Ishikawa (cell line): ENCODE results near the gene PAM.

Source experiments
- RAD21 ChIP-seq: IDR thresholded peaks from 2 replicates; pipeline ENCODE4 v1.6.1; 2012; ENCODE audit warnings: low read depth
- TF ChIP-seq, protein P1 (sequence below): IDR thresholded peaks from 2 replicates; pipeline ENCODE4 v1.6.1; 2012; ENCODE audit warnings: low read depth, mild to moderate bottlenecking

DNA sequence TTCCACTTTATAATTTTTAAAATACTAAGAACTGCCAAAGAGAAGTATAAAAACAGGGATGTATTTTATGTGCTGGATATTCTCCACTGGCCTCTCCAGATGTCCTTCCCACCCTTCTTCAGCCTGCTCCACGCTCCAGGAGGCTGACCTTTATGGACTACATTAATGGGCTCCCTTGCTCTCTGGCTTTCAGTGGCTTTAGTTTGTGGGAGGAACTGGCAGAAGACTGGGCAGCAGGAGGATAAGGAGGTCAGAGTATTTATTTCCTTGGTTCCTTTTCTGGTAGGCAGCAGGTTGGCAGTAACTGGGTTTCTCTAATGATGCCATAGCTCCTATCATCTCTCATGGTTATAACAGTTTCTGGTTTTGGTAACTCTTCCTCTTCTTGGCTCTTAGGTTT, 133.9 kb downstream of the PAM start:
- TF ChIP-seq, protein P1, sequence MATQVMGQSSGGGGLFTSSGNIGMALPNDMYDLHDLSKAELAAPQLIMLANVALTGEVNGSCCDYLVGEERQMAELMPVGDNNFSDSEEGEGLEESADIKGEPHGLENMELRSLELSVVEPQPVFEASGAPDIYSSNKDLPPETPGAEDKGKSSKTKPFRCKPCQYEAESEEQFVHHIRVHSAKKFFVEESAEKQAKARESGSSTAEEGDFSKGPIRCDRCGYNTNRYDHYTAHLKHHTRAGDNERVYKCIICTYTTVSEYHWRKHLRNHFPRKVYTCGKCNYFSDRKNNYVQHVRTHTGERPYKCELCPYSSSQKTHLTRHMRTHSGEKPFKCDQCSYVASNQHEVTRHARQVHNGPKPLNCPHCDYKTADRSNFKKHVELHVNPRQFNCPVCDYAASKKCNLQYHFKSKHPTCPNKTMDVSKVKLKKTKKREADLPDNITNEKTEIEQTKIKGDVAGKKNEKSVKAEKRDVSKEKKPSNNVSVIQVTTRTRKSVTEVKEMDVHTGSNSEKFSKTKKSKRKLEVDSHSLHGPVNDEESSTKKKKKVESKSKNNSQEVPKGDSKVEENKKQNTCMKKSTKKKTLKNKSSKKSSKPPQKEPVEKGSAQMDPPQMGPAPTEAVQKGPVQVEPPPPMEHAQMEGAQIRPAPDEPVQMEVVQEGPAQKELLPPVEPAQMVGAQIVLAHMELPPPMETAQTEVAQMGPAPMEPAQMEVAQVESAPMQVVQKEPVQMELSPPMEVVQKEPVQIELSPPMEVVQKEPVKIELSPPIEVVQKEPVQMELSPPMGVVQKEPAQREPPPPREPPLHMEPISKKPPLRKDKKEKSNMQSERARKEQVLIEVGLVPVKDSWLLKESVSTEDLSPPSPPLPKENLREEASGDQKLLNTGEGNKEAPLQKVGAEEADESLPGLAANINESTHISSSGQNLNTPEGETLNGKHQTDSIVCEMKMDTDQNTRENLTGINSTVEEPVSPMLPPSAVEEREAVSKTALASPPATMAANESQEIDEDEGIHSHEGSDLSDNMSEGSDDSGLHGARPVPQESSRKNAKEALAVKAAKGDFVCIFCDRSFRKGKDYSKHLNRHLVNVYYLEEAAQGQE, result no peak
- TF ChIP-seq RAD21, result no peak
